Activated naive CD8-positive, alpha-beta T cell treated with anti-CD3 and anti-CD28 coated beads, Interleukin-2, amount 50 U/mL, for 24 hours (primary cell): ENCODE data around the gene GDNF.
"Not testable (repeated sequence)": the region's sequence is repeated elsewhere in the genome, so short reads cannot be mapped to it uniquely, and the experiment has no call there.

Experiments used
- ATAC-seq: fragments of 150-1000 bp; cut with Tn5 transposase; one replicate; pipeline ENCODE4 v1.10.0; 2021
- DNase-seq: peaks from one replicate; pipeline ENCODE4 v3.0.0; 2021
- H3K27ac Mint-ChIP-seq: one replicate; pipeline ENCODE4 v1.8.0; 2021; ENCODE audit warnings: mild to moderate bottlenecking, mixed read lengths
- H3K27me3 Mint-ChIP-seq: one replicate; pipeline ENCODE4 v1.8.0; 2021; ENCODE audit warnings: mixed read lengths
- H3K36me3 Mint-ChIP-seq: one replicate; pipeline ENCODE4 v1.8.0; 2021; ENCODE audit warnings: low read depth, mixed read lengths
- H3K4me1 Mint-ChIP-seq: one replicate; pipeline ENCODE4 v1.8.0; 2021; ENCODE audit warnings: mixed read lengths
- H3K4me3 Mint-ChIP-seq: one replicate; pipeline ENCODE4 v1.8.0; 2021; ENCODE audit warnings: mild to moderate bottlenecking, moderate library complexity, mixed read lengths
- H3K9me3 Mint-ChIP-seq: one replicate; pipeline ENCODE4 v1.8.0; 2021; ENCODE audit warnings: mixed read lengths

The GDNF gene

GRCh38 chr5:37792975-37793631 lies 46.7 kb downstream of the GDNF start:
- peaks cover 22% of the 10 kb centered on the region for H3K9me3 Mint-ChIP-seq
- no peak for DNase-seq
- peaks cover 3% of the 10 kb centered on the region for H3K36me3 Mint-ChIP-seq
- no peaks in the 10 kb centered on the region for H3K4me1 Mint-ChIP-seq
- ATAC-seq: no peak
- H3K27ac Mint-ChIP-seq: no peak overlapping the region
- H3K27me3 Mint-ChIP-seq: peaks cover 7% of the 10 kb centered on the region
- H3K4me3 Mint-ChIP-seq: no peak overlapping the region

GRCh38 chr5:37791321-37791720 lies 48.5 kb downstream of the GDNF start:
- H3K36me3 Mint-ChIP-seq: peaks cover 3% of the 10 kb centered on the region
- no peak overlapping the region for H3K27ac Mint-ChIP-seq
- H3K4me1 Mint-ChIP-seq: no peaks in the 10 kb centered on the region
- peaks cover 22% of the 10 kb centered on the region for H3K9me3 Mint-ChIP-seq
- peaks cover 7% of the 10 kb centered on the region for H3K27me3 Mint-ChIP-seq
- ATAC-seq (no peak), DNase-seq (no peak)
- no peak overlapping the region for H3K4me3 Mint-ChIP-seq

GRCh38 chr5:37789991-37790390 lies 49.9 kb downstream of the GDNF start:
- Mint-ChIP-seq H3K9me3 (peaks cover 17% of the 10 kb centered on the region), H3K27me3 (peaks cover 7% of the 10 kb centered on the region), H3K4me3 (no peak overlapping the region), H3K36me3 (peaks cover 3% of the 10 kb centered on the region), H3K4me1 (no peaks in the 10 kb centered on the region), H3K27ac (no peak overlapping the region)
- no peak for ATAC-seq
- no peak for DNase-seq

GRCh38 chr5:37787742-37788141 lies 52.1 kb downstream of the GDNF start:
- no peak for DNase-seq
- H3K4me3 Mint-ChIP-seq: no peak overlapping the region
- peaks cover 11% of the 10 kb centered on the region for H3K27me3 Mint-ChIP-seq
- ATAC-seq: no peak
- H3K27ac Mint-ChIP-seq: no peak overlapping the region
- no peaks in the 10 kb centered on the region for H3K36me3 Mint-ChIP-seq
- H3K9me3 Mint-ChIP-seq: peaks cover 5% of the 10 kb centered on the region
- H3K4me1 Mint-ChIP-seq: no peaks in the 10 kb centered on the region

- Mint-ChIP-seq H3K36me3 (no peaks in the 10 kb centered on the region), H3K4me3 (no peak overlapping the region), H3K9me3 (peaks cover 4% of the 10 kb centered on the region), H3K27ac (no peak overlapping the region), H3K27me3 (peaks cover 11% of the 10 kb centered on the region), H3K4me1 (no peaks in the 10 kb centered on the region)
- ATAC-seq (no peak), DNase-seq (no peak)
These were observed 52.9 kb downstream of the GDNF start for GRCh38 chr5:37786862-37787519.

GRCh38 chr5:37786416-37786815 lies 53.4 kb downstream of the GDNF start:
- DNase-seq: no peak
- H3K27ac Mint-ChIP-seq: no peak overlapping the region
- H3K4me3 Mint-ChIP-seq: no peak overlapping the region
- H3K36me3 Mint-ChIP-seq: no peaks in the 10 kb centered on the region
- H3K27me3 Mint-ChIP-seq: peaks cover 11% of the 10 kb centered on the region
- ATAC-seq: no peak
- no peaks in the 10 kb centered on the region for H3K4me1 Mint-ChIP-seq
- no peaks in the 10 kb centered on the region for H3K9me3 Mint-ChIP-seq

GRCh38 chr5:37781409-37781808 lies 58.4 kb downstream of the GDNF start:
- not testable (repeated sequence) for H3K27ac Mint-ChIP-seq, H3K9me3 Mint-ChIP-seq, H3K36me3 Mint-ChIP-seq, ATAC-seq, DNase-seq, H3K4me3 Mint-ChIP-seq, H3K27me3 Mint-ChIP-seq, H3K4me1 Mint-ChIP-seq

- Mint-ChIP-seq H3K27me3 (no peaks in the 10 kb centered on the region), H3K4me1 (no peaks in the 10 kb centered on the region), H3K36me3 (peaks cover 5% of the 10 kb centered on the region), H3K9me3 (peaks cover 9% of the 10 kb centered on the region), H3K27ac (no peak overlapping the region), H3K4me3 (no peak overlapping the region)
- no peak for DNase-seq
- no peak for ATAC-seq
These were observed 62.3 kb downstream of the GDNF start for GRCh38 chr5:37777432-37778130.

- Mint-ChIP-seq H3K9me3 (peaks cover 9% of the 10 kb centered on the region), H3K27ac (no peak overlapping the region), H3K36me3 (peaks cover 5% of the 10 kb centered on the region), H3K4me1 (no peaks in the 10 kb centered on the region), H3K4me3 (no peak overlapping the region), H3K27me3 (no peaks in the 10 kb centered on the region)
- DNase-seq (no peak), ATAC-seq (no peak)
These were observed 63.0 kb downstream of the GDNF start for GRCh38 chr5:37776826-37777225.

GRCh38 chr5:37774912-37775483 lies 64.8 kb downstream of the GDNF start:
- DNase-seq (peak; percentile 32), ATAC-seq (no peak)
- no peaks in the 10 kb centered on the region for H3K27me3 Mint-ChIP-seq
- no peaks in the 10 kb centered on the region for H3K4me1 Mint-ChIP-seq
- no peak overlapping the region for H3K4me3 Mint-ChIP-seq
- H3K27ac Mint-ChIP-seq: no peak overlapping the region
- peaks cover 9% of the 10 kb centered on the region for H3K9me3 Mint-ChIP-seq
- peaks cover 5% of the 10 kb centered on the region for H3K36me3 Mint-ChIP-seq

- no peaks in the 10 kb centered on the region for H3K27me3 Mint-ChIP-seq
- H3K4me1 Mint-ChIP-seq: no peaks in the 10 kb centered on the region
- no peak for DNase-seq
- no peak overlapping the region for H3K27ac Mint-ChIP-seq
- no peak for ATAC-seq
- peaks cover 5% of the 10 kb centered on the region for H3K36me3 Mint-ChIP-seq
- peaks cover 9% of the 10 kb centered on the region for H3K9me3 Mint-ChIP-seq
- no peak overlapping the region for H3K4me3 Mint-ChIP-seq
These were observed 66.0 kb downstream of the GDNF start for GRCh38 chr5:37773809-37774208.

- no peaks in the 10 kb centered on the region for H3K27me3 Mint-ChIP-seq
- ATAC-seq: no peak
- H3K4me3 Mint-ChIP-seq: no peak overlapping the region
- peaks cover 9% of the 10 kb centered on the region for H3K9me3 Mint-ChIP-seq
- no peak overlapping the region for H3K27ac Mint-ChIP-seq
- H3K36me3 Mint-ChIP-seq: peaks cover 5% of the 10 kb centered on the region
- H3K4me1 Mint-ChIP-seq: no peaks in the 10 kb centered on the region
- DNase-seq: no peak
These were observed 67.6 kb downstream of the GDNF start for GRCh38 chr5:37772255-37772654.

- H3K27ac Mint-ChIP-seq: no peak overlapping the region
- no peaks in the 10 kb centered on the region for H3K4me1 Mint-ChIP-seq
- DNase-seq (no peak), ATAC-seq (no peak)
- no peak overlapping the region for H3K4me3 Mint-ChIP-seq
- peaks cover 9% of the 10 kb centered on the region for H3K9me3 Mint-ChIP-seq
- no peaks in the 10 kb centered on the region for H3K27me3 Mint-ChIP-seq
- peaks cover 5% of the 10 kb centered on the region for H3K36me3 Mint-ChIP-seq
These were observed 68.1 kb downstream of the GDNF start for GRCh38 chr5:37771731-37772130.

GRCh38 chr5:37771203-37771611 lies 68.6 kb downstream of the GDNF start:
- no peak overlapping the region for H3K27ac Mint-ChIP-seq
- H3K4me3 Mint-ChIP-seq: no peak overlapping the region
- H3K4me1 Mint-ChIP-seq: no peaks in the 10 kb centered on the region
- DNase-seq (no peak), ATAC-seq (no peak)
- peaks cover 5% of the 10 kb centered on the region for H3K36me3 Mint-ChIP-seq
- peaks cover 9% of the 10 kb centered on the region for H3K9me3 Mint-ChIP-seq
- H3K27me3 Mint-ChIP-seq: no peaks in the 10 kb centered on the region

GRCh38 chr5:37770786-37771185 lies 69.1 kb downstream of the GDNF start:
- Mint-ChIP-seq H3K27ac (no peak overlapping the region), H3K36me3 (peaks cover 5% of the 10 kb centered on the region), H3K4me3 (no peak overlapping the region), H3K9me3 (peaks cover 9% of the 10 kb centered on the region), H3K27me3 (no peaks in the 10 kb centered on the region), H3K4me1 (no peaks in the 10 kb centered on the region)
- ATAC-seq (no peak), DNase-seq (no peak)
